Pulmonary artery endothelial cell (primary cell): Measurements from ENCODE around the gene NUMBL. TPM values are rescaled to one million over a fixed set of nuclear protein-coding genes. Genes with fewer than 3 reads are reported as not detected.

Experiments
- DNase-seq: peaks from one replicate; pipeline ENCODE4 v3.0.0-alpha.2; 2011; ENCODE audit warnings: low read depth, low spot score
- total RNA-seq: library from RNA; depleted of rRNA; stranded (reverse); fragments of >200 nt; gene quantifications from 2 replicates; pipeline ENCODE4 v1.2.3, GENCODE V29; 2014

Gene NUMBL
- total RNA-seq, 1 donor from 2014 or later: 19.4 TPM

DNA sequence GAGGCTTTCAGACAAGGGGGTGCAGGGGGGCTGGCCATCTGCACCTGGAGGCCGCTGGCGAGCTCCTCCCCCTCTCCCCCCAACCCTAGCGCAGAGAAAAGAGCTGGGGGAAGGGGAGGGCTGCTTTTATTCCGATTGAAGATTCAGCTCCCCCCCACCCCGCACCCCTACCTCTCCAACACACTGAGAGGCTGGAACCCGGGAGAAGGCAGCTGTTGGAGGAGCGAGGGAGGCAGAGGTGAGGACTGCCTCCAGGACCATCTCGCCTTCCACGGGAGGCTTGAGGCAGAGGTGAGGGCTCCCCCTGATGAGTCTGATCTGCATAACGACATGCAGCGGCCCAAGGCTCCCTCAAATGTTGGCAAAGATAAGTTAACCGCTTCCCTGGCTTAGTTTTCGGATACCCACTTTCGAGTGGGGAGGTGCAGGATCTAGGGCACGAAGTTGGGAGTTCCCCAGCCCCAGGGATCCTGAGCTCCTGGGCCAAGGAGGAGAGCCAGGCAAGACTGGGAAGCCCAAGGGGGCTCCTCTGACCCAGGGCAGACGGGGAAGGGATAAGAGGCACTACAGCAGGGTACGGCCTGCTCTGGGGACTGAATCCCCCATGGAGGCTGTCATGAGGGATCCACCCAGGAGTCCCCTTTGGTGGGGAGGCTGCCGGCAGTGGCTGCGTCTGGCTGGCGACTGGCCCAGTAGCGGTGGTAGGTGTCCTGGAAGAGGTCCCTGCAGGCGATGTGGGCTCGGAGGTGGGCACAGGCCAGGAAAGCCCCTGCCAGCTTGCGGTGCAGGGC, 1.2 kb upstream of the NUMBL start:
- no peak for DNase-seq

- peak; percentile 66 for DNase-seq
Measured at GRCh38 chr19:40690693-40691420, 406 bp upstream of the NUMBL start.

DNA sequence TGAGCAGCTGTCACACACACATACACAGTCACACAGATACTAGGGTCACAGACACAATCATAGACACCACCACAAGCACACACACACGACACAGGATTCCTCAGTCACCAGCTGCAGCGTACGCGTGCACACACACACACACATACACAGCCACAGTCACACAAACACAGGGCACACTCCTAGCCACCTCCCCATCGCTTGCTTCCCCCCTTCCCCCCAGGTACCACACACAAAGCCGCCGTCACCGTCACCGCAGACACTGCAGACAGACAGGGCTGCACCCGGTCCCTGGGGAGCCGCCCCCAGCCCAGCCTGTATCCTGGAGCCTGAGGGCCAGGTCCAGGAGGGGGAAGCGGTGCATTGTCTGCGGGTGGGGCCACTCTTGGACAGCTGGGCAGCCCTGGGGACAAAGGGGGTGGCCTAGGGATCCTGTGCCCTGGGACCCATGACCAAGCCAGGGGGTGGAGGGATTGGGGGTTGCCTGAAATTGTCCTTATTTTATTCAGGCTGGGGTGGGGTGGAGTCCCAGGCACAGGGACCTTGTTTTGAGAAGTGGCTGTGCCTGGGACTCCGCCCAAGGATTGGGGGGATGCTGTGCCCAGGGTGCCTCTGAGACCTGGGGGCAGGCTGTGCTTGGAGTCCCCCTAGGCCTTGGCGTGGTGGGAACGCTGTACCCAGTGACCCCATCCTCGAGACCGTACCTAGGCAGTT, 957 bp downstream of the NUMBL start:
- no peak for DNase-seq

- no peak for DNase-seq
Measured at GRCh38 chr19:40688987-40689338, 1.5 kb downstream of the NUMBL start.

- DNase-seq: no peak
Measured at GRCh38 chr19:40688309-40688708, 2.1 kb downstream of the NUMBL start.

DNA sequence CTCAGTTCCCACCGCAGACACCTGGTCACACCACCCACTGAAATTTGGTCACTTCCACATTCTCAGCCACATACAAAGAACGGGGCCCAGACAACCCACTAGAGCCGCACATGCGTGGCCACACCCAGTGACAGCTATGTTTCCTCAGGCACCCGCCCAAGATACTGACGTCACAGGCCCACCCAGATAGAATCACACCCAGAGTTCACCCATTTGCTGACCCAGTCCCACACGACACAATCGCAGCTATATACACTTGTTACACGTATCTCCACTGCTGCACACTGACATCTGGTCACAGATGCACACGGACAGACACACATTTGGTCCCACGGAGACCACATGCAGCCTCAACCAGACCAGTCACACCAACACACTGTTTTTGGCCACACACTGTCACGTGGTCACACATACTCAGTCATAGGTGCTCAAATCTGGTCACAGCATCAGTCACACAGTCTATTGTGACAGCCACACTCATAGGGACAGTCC, 2.9 kb downstream of the NUMBL start:
- DNase-seq: no peak

DNA sequence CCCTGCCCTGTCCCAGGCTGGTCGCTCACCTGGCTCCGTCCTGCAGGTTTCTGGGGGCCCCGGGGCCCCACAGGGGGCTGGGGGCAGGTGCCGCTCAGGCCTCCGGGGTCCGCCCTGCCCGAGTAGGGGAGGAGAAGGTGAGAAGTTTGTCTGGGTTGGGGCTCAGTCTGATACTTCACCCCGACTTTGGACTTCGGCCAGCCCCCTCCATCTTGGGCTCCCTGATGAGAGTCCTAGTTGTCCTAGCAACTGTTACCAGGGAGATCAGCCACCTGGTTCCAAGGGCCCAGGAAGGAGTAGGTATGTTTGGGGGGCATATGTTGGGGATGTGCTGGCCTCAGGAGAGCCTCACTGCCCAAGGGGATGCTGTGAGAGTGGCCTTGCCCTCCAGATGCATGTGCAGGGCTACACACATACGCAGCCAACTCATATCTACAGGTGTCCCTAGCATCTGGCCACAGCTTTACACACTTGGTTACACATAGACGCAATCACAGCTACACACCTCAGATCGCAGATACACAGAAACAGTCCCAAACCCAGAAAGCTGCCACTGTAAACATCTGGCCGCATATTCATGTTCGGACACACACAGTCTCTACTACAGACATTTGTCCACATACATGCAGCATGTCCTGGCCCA, 3.4 kb downstream of the NUMBL start:
- no peak for DNase-seq

DNA sequence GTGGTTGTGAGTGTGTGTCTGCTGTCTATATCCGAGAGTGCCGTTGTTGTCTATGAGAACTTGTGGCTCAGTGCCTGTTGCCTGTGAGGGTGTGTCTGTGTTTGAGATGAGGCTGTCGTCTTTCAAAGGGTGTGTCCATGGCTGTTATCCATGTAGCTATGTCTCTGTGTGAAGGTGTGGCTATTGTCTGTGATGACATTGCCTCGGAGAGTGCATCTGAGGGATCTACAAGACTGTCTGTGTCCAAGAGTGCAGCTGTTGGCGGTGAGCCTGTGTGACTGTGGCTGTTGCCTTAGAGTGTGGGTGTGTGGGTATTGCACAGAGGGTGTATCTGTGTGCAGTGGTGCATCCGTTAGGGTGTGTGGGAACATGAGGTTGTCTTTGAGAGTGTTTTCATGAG, 4.9 kb downstream of the NUMBL start:
- DNase-seq: no peak

GRCh38 chr19:40685016-40685526, 5.4 kb downstream of the NUMBL start:
- no peak for DNase-seq

DNA sequence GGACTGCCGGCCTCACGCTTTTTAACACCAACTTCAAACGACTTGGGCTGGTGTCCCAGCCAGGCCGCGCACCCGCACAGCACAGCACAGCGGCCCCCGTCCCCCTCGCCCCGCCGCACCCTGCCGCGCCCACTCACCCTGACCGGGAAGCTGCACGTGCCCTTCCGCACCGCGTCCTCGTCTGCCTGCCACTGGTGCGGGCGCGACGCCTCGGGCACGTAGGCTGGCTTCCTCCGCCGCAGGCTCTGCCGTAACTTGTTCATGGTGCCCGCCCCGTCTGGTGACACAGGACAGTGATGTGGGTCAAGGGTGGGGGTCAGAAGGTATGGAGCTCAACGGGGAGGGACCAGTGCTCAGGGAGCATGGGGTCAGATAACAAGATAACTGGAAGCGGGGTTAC, 6.2 kb downstream of the NUMBL start:
- no peak for DNase-seq

DNA sequence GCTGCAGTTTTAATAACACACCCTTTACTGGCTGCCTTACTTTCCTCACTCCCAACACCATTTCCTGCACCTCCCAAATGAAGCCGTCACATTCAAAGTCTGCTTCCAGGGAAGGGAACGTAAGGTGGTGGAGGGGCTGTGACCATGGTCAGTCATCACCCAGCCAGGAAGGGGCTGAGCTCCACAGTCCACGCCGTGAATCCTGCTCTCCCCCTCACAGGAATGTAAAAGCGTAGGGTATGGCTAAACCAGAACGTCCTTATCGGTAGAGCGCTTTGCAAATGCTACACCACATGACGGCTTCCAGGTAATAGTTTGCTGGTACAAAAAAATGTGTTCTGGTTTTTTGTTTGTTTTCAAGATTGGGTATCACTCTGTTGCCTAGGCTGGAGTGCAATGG, 7.0 kb downstream of the NUMBL start:
- DNase-seq: no peak

DNA sequence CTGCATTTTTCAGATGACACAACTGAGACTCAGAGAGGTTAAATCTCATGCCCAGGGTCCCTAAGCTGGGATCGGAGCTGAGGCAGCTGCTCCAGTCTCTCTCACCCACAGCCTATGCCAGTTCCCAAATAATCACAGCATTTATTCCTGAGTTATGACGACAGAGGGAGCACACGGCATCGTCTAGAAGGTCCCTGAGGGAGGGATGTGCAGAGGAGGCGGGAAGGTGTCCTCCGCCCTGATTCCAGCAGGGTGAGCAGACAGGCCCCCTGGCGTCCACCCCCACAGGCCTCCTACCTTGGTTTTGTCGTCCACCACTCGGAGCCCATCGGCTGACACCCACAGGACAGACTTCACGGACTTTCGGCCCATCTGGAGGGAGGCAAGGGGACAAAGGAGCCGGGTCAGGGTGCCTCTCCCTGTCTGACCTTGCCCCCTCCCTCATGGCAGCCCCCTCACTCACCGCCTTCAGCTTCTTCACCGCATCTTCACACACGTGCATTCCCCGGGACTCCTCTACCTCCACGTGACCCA, 8.0 kb downstream of the NUMBL start:
- DNase-seq: no peak

DNA sequence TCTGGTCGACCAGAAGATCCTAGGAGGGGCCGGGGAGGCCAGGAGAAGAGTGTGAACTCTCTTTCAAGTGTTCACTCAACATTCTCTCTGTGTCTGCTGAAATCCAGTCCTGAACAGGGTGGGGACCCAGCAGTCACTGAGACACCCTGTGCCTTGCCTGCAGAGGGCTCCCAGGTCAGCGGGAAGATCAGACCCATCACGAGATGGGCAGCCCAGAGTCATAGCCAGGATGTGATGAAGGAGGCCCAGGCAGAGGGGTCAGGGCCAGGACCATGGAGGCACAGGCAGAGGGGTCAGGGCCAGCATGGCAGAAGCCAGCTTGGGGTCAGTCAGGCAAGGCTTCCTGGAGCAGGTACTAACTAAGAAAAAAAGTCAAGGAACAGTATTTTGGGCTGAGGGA, 9.4 kb downstream of the NUMBL start:
- no peak for DNase-seq

GRCh38 chr19:40677156-40677555, 13.3 kb downstream of the NUMBL start:
- DNase-seq: no peak

DNA sequence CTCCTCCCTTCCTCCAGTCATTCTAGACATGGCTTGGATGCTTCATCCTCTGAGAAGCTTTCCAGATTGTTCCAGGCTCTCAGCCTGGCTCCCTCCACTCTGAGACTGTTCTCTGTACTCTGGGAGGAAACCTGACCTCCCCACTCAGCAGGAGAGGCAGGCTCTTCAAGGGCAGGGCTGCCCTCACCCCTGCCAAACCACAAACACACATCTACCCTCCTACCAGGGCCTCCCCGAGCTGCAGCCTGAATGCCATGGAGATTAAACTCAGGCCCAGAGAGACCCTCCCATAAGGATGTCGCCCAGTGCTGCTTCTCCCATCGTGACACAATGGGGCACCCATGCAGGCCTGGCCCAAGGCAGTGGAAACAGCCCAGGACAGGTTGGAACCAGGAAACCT, 16.2 kb downstream of the NUMBL start:
- DNase-seq: no peak

DNA sequence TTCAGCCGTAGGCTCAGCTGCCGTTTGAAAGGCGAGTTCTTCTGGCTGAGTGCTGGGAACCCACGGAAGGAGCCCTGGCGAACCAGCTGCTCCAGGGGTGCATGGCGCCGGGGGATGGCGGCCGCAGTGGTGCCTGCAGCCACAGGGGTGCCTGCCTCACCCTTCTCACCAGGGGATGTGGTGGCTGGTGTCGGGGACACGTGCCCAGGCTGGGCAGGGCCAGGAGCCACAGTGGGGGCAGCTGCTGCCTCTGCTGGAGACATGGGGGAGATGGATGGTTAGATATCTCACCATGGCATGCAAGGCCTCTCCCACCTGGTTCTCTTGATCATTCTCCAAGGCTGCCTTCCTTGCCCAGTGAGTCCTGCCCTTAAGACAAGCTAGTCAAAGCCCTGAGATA, 17.1 kb downstream of the NUMBL start:
- no peak for DNase-seq

GRCh38 chr19:40672573-40673299, 17.7 kb downstream of the NUMBL start:
- DNase-seq: no peak

DNA sequence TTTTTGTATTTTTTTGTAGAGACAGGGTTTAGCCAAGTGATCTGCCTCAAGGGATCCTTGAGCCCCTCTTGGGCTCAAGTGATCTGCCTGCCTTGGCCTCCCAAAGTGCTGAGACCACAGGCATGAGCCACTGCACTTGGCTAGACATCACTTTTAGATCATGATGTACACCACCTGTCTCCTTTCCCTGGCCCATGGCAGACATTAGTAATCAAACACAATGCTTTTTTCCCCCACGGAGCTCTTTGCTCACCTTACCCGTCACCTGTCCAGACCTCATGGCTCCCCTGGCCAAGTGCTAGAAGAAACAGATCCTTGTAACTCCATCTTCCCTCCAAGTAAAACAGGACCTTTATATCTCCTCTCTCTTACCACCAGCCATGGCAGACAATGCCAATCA, 18.4 kb downstream of the NUMBL start:
- no peak for DNase-seq

- DNase-seq: no peak
Measured at GRCh38 chr19:40671404-40671803, 19.0 kb downstream of the NUMBL start.

DNA sequence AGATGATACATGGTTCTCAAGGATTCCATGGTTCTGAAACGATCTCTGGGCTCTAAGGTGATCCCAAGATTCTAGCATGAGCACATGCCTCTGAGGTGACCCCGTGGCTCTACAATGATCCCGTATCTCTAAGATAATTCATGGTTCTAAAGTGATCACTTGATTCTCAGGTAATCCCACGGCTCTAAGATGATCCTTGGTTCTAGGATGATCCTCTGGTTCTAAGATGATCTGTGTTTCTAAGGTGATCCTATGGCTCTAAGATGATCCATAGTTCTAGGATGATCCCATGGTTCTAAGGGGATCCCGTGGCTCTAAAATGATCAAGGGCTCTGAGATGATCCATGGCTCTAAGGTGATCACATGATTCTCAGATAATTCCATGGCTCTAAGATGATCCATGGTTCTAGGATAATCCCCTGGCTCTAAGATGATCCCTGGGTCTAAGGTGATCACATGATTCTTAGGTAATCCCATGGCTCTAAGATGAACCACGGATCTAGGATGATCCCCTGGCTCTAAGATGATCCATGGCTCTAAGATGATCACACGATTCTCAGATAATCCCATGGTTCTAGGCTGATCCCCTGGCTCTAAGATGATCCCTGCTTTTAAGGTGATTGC, 21.3 kb downstream of the NUMBL start:
- no peak for DNase-seq
